Upper lobe of right lung (tissue), 1 donor: ENCODE data around the gene ERP44. TPM values are rescaled to one million over a fixed set of nuclear protein-coding genes. Genes with fewer than 3 reads are reported as not detected.

ENCODE experiments used
- ATAC-seq: fragments of 200-7000 bp; cut with Tn5 transposase; one replicate; pipeline ENCODE4 v1.9.1; 2020; ENCODE audit warnings: mild to moderate bottlenecking, moderate library complexity
- DNase-seq: peaks from one replicate; pipeline ENCODE4 v3.0.0-alpha.2; 2020
- H3K27ac ChIP-seq: fragments of 200-600 bp; one replicate; pipeline ENCODE4 v1.8.0; 2022
- H3K27me3 ChIP-seq: fragments of 200-600 bp; one replicate; pipeline ENCODE4 v1.8.0; 2022; ENCODE audit warnings: mild to moderate bottlenecking
- H3K36me3 ChIP-seq: fragments of 200-600 bp; one replicate; pipeline ENCODE4 v1.8.0; 2022
- H3K4me1 ChIP-seq: fragments of 200-600 bp; one replicate; pipeline ENCODE4 v1.8.0; 2022
- H3K4me3 ChIP-seq: fragments of 200-600 bp; one replicate; pipeline ENCODE4 v1.8.0; 2022; ENCODE audit warnings: mild to moderate bottlenecking
- H3K9me3 ChIP-seq: fragments of 200-600 bp; one replicate; pipeline ENCODE4 v1.8.0; 2022
- CTCF ChIP-seq: fragments of 200-600 bp; IDR thresholded peaks from one replicate; pipeline ENCODE4 v1.8.0; 2022; ENCODE audit warnings: antibody characterized with exemption
- intact Hi-C: fragments of 100-400 bp; cut with DNase I; formaldehyde crosslinking; loops from one replicate; pipeline ENCODE4 v1.11.0; 2022
- total RNA-seq: library from RNA; stranded (reverse); fragmentation: NEBNext Ultra II Directional; extraction: Animal tissue kit (Norgen Biotek cat#: 25700); gene quantifications from one replicate; pipeline ENCODE4 v1.2.1, GENCODE V29; 2021
- donor health status: DM: no; HTN: yes; CAD: no; lungs with severe emphysema.

The ERP44 gene
- total RNA-seq, 1 donor from 2014 or later = 27.0 TPM

- Histone ChIP-seq H3K4me3 (no peak overlapping the region), H3K27me3 (no peaks in the 10 kb centered on the region), H3K27ac (no peak overlapping the region), H3K36me3 (no peaks in the 10 kb centered on the region), H3K9me3 (no peaks in the 10 kb centered on the region), H3K4me1 (no peaks in the 10 kb centered on the region)
- TF ChIP-seq CTCF = no peak
- intact Hi-C loops = no loop called here
- ATAC-seq = no peak
- no peak for DNase-seq
These were observed 21.5 kb upstream of the ERP44 start for GRCh38 chr9:100120286-100120685.

GRCh38 chr9:100117316-100117715, 18.5 kb upstream of the ERP44 start:
- H3K4me1 ChIP-seq = no peaks in the 10 kb centered on the region
- no peak overlapping the region for H3K4me3 ChIP-seq
- peaks cover 4% of the 10 kb centered on the region for H3K36me3 ChIP-seq
- H3K27me3 ChIP-seq = no peaks in the 10 kb centered on the region
- intact Hi-C loops = no loop called here
- DNase-seq (peak; percentile 37), ATAC-seq (no peak)
- no peaks in the 10 kb centered on the region for H3K9me3 ChIP-seq
- no peak for TF ChIP-seq CTCF
- H3K27ac ChIP-seq = no peak overlapping the region

- peaks cover 9% of the 10 kb centered on the region for H3K4me1 ChIP-seq
- H3K9me3 ChIP-seq = no peaks in the 10 kb centered on the region
- H3K36me3 ChIP-seq = peaks cover 36% of the 10 kb centered on the region
- TF ChIP-seq CTCF = no peak
- no peak overlapping the region for H3K4me3 ChIP-seq
- no peak overlapping the region for H3K27ac ChIP-seq
- DNase-seq (no peak), ATAC-seq (no peak)
- intact Hi-C loops = no loop called here
- H3K27me3 ChIP-seq = no peaks in the 10 kb centered on the region
These were observed 14.0 kb upstream of the ERP44 start for GRCh38 chr9:100112677-100113336.

- TF ChIP-seq CTCF = no peak
- no peaks in the 10 kb centered on the region for H3K27me3 ChIP-seq
- no peak overlapping the region for H3K27ac ChIP-seq
- no peak overlapping the region for H3K4me3 ChIP-seq
- intact Hi-C loops = no loop called here
- H3K36me3 ChIP-seq = peaks cover 51% of the 10 kb centered on the region
- peaks cover 9% of the 10 kb centered on the region for H3K4me1 ChIP-seq
- ATAC-seq (peak; percentile 88), DNase-seq (peak; percentile 82)
- H3K9me3 ChIP-seq = no peaks in the 10 kb centered on the region
These were observed 12.4 kb upstream of the ERP44 start for GRCh38 chr9:100111235-100111634.

GRCh38 chr9:100108559-100108958, 9.8 kb upstream of the ERP44 start:
- DNase-seq (no peak), ATAC-seq (no peak)
- Histone ChIP-seq H3K4me1 (peaks cover 9% of the 10 kb centered on the region), H3K36me3 (peaks cover 77% of the 10 kb centered on the region), H3K27ac (no peak overlapping the region), H3K9me3 (no peaks in the 10 kb centered on the region), H3K27me3 (no peaks in the 10 kb centered on the region), H3K4me3 (no peak overlapping the region)
- no peak for TF ChIP-seq CTCF
- intact Hi-C loops = no loop called here

- no peak overlapping the region for H3K27ac ChIP-seq
- DNase-seq = no peak
- TF ChIP-seq CTCF = no peak
- no peaks in the 10 kb centered on the region for H3K9me3 ChIP-seq
- H3K36me3 ChIP-seq = peaks cover 67% of the 10 kb centered on the region
- peaks cover 9% of the 10 kb centered on the region for H3K4me1 ChIP-seq
- no peak overlapping the region for H3K4me3 ChIP-seq
- intact Hi-C loops = no loop called here
- no peak for ATAC-seq
- H3K27me3 ChIP-seq = no peaks in the 10 kb centered on the region
These were observed 7.8 kb upstream of the ERP44 start for GRCh38 chr9:100106616-100107015.
